Activated T-helper 9 cell treated with anti-CD3 and anti-CD28 coated beads, Interleukin-2, amount 50 U/mL, for 16 hours (primary cell): ENCODE results near the gene MARK3.

Experiments
- DNase-seq: peaks from one replicate; pipeline ENCODE4 v3.0.0-alpha.2; 2020; ENCODE audit warnings: low read depth

Gene MARK3

DNA sequence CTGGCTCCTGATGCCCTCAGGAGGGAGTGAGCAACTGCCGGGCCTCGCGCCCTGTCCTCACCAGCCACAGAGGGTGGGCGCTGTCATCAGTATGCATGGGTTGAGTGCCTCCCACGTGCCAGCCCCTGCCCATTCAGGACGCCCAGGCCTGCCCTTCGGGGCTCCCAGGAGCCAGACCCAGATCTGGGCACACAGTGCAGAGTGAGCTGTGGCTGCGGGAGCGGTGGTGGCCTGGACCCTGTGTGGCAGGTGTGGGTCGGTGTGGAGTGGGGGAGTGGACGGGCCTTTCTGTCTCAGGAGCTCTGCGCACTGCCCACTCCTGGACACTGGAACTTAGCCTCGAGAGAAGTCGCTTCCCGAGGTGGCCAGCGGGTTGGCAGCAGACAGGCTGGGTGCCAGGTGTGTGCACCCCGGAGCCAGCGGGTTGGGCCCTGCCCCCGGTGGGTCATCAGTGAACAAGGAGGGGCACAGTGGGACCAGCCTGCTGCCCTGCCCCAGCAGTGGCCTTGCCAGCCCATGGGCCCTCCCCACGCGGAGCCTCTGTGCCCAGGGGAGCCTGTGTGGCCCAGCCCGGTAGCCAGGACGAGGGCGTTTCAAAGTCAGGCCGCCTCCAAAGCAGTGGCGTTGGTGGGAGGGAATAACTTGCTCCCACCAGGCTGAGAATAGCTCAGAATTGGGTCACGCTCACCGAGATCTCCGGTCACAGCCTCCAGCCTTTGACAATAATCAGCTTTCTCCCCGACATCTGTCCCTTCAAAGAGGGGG is 153.3 kb downstream of the MARK3 start:
- no peak for DNase-seq

DNA sequence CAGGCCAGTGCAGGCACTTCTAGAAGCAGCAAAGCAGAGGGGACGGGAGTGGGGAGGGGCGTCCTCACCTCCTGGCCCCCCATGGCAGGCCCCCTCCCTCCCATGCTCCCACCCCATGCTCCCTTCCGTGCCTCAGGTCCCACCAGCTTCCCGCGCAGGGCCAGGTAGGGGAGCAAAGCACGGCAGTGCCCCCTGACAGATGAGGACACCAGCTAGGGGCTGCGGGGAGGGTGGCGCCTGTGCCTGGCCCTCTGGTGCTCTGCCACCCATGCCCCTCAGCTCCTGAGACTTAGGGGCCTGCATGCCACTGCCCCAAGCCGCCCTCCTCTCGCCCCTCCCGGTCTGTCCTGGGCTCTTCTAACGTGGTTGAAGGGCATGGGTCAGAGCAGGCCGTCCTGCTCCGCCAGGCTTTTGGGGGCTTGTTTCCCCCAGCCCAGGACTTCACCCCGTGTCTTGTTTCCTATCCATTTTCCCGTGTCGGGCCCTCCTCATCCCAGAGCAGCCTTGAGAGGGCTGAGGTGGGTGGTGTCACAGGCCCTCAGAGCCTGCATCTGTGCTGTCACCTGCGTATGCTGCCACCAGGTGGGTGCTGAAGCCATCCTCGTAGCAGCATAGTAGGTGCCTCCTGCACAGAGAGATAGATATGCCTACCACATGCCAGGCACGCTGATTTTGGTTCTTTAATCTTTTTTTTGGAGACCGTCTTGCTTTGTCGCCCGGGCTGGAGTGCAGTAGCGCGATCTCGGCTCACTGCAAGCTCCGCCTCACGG is 154.0 kb downstream of the MARK3 start:
- DNase-seq, result no peak

- DNase-seq, result no peak
Measured at GRCh38 chr14:103540821-103541708, 155.8 kb downstream of the MARK3 start.

GRCh38 chr14:103541709-103542604 is 156.7 kb downstream of the MARK3 start:
- DNase-seq, result no peak

- no peak for DNase-seq
Measured at GRCh38 chr14:103542605-103543088, 157.4 kb downstream of the MARK3 start.

DNA sequence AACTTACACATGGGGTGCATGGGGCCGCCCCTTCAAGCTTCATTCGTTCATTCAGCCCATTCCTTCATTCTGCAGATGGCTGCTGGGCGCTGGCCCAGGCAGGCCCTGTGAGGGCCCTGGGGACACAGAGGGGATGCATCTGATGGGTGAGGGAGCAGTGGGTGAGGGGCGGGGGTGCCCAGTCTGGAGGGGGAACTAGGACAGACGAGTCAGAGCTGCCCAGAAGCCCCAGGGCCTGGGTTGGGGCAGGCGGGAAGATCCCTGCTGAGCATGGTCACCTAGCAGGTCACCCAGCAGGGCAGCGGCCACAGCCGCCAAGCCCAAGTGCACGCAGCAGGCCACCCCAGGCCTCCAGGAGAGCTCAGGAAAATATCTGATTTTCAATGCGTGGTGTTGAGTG is 157.9 kb downstream of the MARK3 start:
- DNase-seq, result no peak

- no peak for DNase-seq
Measured at GRCh38 chr14:103543721-103544387, 158.6 kb downstream of the MARK3 start.

GRCh38 chr14:103544388-103545218 is 159.4 kb downstream of the MARK3 start:
- no peak for DNase-seq

DNA sequence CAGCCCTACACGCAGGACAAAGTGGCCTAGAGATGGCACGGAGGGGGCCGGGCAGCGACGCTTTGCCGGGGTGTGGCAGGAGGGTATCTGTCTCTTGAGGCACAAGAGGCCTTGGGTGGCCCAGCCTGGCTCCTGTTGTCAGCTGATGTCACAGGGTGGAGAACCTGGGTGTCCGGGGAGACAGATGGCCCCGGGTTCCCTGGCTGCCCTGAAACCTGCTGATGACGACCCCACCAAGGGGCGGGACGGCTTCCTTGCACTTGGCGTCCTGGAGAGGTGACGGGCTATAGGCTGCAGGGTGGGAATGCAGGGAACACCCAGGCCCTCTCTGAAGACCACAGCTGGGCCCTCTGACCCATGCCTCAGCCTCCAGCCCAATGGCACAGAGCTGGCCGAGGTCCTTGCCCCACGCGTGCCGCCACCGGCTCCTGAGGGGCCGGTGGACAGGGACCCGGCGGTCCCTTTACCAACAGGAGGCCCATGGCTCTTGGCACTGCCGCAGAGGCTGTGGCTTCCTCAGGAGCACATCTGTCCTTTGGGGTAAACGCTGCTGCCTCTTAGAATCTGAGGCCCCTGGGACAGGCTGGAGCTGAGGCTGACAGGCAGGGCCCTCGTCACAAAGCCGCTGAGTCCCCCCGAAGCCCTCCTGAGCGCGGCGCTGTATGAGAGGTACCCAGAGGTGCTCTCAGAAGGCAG is 160.2 kb downstream of the MARK3 start:
- DNase-seq, result no peak

DNA sequence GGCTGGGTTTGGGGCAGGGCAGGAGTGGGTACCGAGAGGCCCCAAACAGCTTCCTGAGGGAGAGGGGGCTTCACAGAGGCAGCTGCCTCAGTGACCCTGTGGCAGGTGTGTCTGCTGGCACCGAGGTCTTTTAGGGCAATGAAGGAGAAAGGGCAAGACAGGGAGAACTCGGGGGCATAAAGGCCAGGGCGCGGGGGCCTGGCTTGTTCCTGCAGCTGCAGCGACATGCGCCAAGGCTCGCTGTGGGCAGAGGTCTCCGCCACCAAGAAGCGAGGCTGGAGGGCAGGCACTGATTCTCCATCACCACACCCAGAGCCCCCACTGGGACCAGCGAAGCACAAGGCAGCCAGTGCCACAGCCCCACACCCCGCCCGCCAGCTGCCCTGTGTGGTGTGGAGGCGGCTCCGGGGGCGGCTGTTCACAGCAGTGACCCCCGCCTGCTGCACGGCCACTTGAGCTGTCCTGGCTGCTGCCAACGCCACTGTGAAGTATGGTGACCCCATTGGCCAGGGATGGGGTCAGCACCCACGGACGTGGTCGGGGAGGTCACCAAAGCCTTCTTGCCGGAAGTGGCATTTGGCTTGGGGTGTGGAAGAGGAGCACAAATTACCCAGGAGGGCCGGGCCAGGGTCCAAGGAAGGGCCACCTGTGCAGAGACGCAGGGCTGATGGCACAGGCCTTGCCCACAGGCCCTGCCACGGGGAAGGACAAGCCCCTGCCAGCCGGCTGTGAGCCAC is 160.9 kb downstream of the MARK3 start:
- DNase-seq, result no peak

DNA sequence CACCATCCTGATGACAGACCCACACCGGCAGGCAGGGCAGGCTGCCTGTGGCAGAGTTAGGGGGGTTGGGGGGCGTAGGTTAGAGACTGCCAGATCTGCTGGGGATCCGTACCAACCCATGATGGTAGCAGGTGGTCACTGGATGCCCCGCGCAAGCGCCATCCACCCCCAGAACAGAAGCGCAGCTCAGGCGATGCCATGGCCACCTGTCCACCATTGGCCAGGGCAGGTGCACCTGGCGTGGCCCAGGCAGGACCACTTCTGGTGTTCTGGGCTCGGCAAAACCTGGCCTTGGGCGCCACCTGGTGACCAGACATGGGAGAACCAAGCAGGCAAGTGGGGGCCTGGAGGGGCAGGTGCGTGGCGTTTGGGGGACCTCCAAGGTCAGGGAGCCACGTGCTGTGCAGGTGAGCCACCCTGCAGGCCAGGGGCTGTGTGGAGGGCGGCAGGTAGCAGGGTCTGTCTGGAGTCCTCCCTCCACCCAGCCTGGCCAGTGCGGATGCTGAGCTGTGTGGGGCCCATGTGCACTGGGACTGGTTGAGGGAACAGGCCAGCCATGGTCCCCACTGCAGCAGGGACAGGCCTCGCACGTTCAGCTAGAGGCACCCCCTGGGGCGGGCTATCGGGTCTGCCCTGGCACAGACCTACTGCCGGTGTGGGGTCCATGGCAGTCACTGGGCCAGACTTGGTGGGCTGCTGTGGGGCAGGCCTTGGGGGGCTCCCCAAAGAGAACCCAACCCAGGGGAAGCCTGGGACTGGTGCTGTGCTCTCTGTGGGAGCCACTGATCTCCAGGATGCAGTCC is 161.6 kb downstream of the MARK3 start:
- DNase-seq, result peak; percentile 71

DNA sequence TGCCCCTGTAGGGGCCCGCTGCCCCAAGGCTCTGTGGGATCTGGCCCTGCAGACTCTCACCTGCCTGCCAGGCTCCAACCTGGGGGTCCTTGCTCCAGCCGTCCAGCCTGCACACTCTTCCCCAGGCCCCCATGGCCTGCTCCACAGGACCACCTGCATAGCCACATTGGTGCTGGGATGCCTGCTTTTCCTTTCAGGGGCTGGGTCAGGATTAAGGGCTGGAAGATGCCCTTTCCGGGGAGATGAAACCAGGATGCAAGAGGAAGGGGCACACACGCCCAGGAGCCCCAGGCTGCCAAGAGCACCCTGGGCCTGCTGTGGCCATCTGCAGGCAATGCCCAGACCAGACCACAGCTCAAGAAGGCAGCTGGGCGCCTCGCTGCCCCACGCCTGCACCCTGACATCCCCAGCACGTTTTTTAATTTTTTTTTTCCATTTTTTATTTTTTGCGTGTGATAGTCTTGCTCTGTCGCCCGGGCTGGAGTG is 162.3 kb downstream of the MARK3 start:
- DNase-seq, result no peak

GRCh38 chr14:103547941-103548462 is 162.8 kb downstream of the MARK3 start:
- no peak for DNase-seq

GRCh38 chr14:103548463-103549351 is 163.5 kb downstream of the MARK3 start:
- no peak for DNase-seq

- no peak for DNase-seq
Measured at GRCh38 chr14:103549361-103550311, 164.4 kb downstream of the MARK3 start.
